GM18517 (cell line): ENCODE data around the gene FXYD5.
"Not testable (repeated sequence)": the region's sequence is repeated elsewhere in the genome, so short reads cannot be mapped to it uniquely, and the experiment has no call there.

Experiments
- ATAC-seq: cut with Tn5 transposase; IDR thresholded peaks from one replicate; pipeline ENCODE4 v1.9.1; 2021; ENCODE audit warnings: mild to moderate bottlenecking, moderate library complexity; ENCODE audit not compliant: unreplicated experiment

The FXYD5 gene

GRCh38 chr19:35136977-35137702 is 17.4 kb upstream of the FXYD5 start:
- no peak for ATAC-seq

GRCh38 chr19:35138305-35138892 is 16.1 kb upstream of the FXYD5 start, which contains the start of gene FXYD1:
FXYD1 (plus strand) TSS chr19:35138824; CDS start chr19:35140080, 1,256 bp downstream.
- ATAC-seq = no peak

GRCh38 chr19:35140207-35140961 is 14.2 kb upstream of the FXYD5 start:
- ATAC-seq = no peak

GRCh38 chr19:35140962-35141836 is 13.3 kb upstream of the FXYD5 start:
- ATAC-seq = no peak

GRCh38 chr19:35141837-35142605 is 12.5 kb upstream of the FXYD5 start:
- ATAC-seq = no peak

GRCh38 chr19:35142606-35143230 is 11.8 kb upstream of the FXYD5 start:
- no peak for ATAC-seq

GRCh38 chr19:35143231-35143715 is 11.3 kb upstream of the FXYD5 start, which contains the start of gene FXYD7:
FXYD7 (plus strand) TSS chr19:35143255; CDS start chr19:35143334, 79 bp downstream.
- no peak for ATAC-seq

GRCh38 chr19:35143818-35144217 is 10.7 kb upstream of the FXYD5 start:
- ATAC-seq = no peak

GRCh38 chr19:35144259-35144599 is 10.3 kb upstream of the FXYD5 start:
- ATAC-seq = no peak

GRCh38 chr19:35144600-35145436 is 9.7 kb upstream of the FXYD5 start:
- no peak for ATAC-seq

- no peak for ATAC-seq
These were observed 7.6 kb upstream of the FXYD5 start for GRCh38 chr19:35146746-35147459.

- no peak for ATAC-seq
These were observed 5.1 kb upstream of the FXYD5 start for GRCh38 chr19:35149463-35149862.

- no peak for ATAC-seq
These were observed 4.1 kb upstream of the FXYD5 start for GRCh38 chr19:35150445-35150844.

GRCh38 chr19:35151273-35152065 is 3.1 kb upstream of the FXYD5 start:
- no peak for ATAC-seq

- not testable (repeated sequence) for ATAC-seq
These were observed 1.4 kb upstream of the FXYD5 start for GRCh38 chr19:35153129-35153522.

- ATAC-seq = no peak
These were observed 622 bp upstream of the FXYD5 start for GRCh38 chr19:35153701-35154524.
